OCI-LY3 (cell line): ENCODE data around the gene SART3.

Experiments used
- EZH2phosphoT487 ChIP-seq: fragments of 200-600 bp; shearing (Covaris generic); IDR thresholded peaks from 2 replicates; pipeline ENCODE4 v1.6.1; 2018; ENCODE audit warnings: antibody characterized with exemption, mixed run types, low read depth
- TF ChIP-seq, protein P1 (sequence below): fragments of 200-600, 300-600 bp; sonication (generic); IDR thresholded peaks from 2 replicates; pipeline ENCODE4 v1.5.1; 2014; ENCODE audit warnings: antibody characterized with exemption, low read length, low read depth

DNA sequence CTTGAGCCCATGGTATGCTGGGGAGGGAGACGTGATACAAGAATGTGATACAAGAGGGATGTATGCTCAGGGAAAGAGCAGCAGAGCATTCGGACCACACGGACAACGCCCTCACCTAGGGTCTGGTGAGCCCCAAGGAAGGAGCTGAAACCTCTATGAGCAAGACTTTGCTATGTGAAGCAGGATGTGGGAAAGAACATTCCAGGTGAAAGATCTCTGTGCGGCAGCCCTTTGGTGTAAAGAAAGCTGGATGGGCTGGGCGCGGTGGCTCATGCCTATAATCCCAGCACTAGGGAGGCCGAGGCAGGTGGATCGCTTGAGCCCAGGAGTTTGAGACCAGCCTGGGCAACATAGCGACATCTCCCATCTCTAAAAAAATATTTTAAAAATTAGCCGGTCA, 62.8 kb downstream of the SART3 start:
- TF ChIP-seq, protein P1, sequence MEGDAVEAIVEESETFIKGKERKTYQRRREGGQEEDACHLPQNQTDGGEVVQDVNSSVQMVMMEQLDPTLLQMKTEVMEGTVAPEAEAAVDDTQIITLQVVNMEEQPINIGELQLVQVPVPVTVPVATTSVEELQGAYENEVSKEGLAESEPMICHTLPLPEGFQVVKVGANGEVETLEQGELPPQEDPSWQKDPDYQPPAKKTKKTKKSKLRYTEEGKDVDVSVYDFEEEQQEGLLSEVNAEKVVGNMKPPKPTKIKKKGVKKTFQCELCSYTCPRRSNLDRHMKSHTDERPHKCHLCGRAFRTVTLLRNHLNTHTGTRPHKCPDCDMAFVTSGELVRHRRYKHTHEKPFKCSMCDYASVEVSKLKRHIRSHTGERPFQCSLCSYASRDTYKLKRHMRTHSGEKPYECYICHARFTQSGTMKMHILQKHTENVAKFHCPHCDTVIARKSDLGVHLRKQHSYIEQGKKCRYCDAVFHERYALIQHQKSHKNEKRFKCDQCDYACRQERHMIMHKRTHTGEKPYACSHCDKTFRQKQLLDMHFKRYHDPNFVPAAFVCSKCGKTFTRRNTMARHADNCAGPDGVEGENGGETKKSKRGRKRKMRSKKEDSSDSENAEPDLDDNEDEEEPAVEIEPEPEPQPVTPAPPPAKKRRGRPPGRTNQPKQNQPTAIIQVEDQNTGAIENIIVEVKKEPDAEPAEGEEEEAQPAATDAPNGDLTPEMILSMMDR: no peak
- no peak for TF ChIP-seq EZH2phosphoT487
